ENCODE results near the gene SLC29A3.

SLC29A3 gene

DNA sequence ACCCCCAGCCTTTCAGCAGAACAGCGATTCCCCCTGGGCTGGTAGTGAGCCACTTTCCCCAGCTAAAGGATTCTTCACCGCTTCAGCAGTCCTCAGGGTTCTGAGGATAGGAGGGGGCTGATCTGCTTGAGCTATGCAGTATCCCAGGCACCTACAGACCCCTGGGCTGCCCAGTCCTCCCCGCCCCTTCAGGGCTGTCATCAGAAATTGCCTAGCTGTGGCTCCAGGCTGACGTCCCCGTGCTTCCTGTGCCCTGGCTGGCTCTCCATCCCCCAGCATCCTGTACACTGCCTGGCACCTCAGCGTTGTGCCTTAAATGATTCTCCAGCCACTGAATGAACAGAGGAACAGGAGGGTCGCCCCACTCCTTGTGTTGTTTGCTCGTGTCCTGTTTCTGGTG is 39.2 kb downstream of the SLC29A3 start:
- TF ChIP-seq, protein P1, sequence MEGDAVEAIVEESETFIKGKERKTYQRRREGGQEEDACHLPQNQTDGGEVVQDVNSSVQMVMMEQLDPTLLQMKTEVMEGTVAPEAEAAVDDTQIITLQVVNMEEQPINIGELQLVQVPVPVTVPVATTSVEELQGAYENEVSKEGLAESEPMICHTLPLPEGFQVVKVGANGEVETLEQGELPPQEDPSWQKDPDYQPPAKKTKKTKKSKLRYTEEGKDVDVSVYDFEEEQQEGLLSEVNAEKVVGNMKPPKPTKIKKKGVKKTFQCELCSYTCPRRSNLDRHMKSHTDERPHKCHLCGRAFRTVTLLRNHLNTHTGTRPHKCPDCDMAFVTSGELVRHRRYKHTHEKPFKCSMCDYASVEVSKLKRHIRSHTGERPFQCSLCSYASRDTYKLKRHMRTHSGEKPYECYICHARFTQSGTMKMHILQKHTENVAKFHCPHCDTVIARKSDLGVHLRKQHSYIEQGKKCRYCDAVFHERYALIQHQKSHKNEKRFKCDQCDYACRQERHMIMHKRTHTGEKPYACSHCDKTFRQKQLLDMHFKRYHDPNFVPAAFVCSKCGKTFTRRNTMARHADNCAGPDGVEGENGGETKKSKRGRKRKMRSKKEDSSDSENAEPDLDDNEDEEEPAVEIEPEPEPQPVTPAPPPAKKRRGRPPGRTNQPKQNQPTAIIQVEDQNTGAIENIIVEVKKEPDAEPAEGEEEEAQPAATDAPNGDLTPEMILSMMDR (IDR thresholded peaks at IDR 0.05) = no peak

DNA sequence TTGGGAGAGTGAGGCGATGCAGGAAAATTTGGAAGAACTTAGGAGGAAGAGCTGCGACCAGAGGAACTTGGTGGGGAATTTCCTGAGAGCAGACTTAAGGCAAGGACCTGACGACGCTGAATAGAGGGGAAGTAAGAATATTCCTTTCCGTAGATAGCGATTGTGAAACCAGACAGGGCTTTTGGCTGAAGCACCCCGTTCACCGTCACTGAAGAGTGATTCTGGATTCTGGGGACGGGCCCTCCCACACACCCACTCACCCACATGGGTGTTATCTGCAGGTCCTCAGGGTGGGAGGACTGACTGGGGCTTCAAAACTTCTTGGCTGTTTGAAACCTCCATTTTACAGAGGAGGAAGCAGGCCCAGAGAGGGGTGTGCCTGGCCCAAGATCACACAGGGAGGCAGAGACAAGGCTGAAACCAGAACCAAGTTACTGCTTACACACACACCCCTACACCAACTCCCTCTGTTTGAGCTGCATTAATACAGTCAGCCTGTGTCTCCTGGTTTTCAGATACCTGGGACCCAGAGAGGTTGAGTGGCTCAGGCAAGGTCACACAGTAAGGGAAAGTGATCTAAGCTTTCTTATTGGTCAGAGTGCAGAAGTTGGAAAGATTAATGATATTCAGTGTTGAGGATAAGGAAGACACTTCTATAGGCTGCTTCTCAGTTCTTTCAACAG is 40.4 kb downstream of the SLC29A3 start:
- TF ChIP-seq, protein P1 (IDR thresholded peaks at IDR 0.05) = no peak

DNA sequence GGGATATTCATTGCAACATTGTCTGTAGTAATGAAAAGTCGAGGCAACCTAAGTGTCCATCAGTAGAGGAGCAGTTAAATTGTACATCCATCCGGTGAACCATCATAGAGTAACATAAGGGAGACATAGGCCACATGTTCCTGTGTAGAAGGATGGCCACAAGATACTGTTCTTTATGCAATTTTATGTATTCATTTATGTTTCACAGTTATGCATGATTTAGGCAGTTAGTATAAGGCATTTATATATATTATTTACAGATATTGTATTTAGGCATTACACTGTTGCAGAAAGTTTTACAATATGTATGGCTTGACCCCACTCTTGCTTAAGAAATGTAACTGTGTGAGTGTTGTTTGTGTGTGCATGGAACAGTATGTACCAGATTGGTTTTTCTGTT is 41.7 kb downstream of the SLC29A3 start:
- TF ChIP-seq, protein P1 (IDR thresholded peaks at IDR 0.05) = no peak

DNA sequence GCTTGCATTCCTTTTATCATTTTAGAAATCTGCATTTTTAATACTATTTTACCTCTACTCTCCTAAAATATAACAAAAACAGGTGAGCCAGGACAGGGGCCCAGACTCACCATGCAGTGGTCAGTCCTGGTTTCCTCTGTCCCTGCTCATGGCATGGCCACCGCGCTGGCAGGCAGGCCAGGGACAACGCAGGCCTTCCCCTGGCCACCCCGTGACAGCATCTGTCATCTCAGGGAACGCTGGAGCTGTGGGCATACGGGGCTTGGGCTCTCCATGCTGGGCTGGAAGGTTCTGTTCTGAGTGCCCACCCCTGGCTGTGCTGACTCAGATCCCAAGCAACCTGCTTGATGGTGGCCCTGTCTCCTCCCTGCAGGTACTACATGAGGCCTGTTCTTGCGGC is 42.5 kb downstream of the SLC29A3 start:
- TF ChIP-seq, protein P1 (IDR thresholded peaks at IDR 0.05) = no peak

DNA sequence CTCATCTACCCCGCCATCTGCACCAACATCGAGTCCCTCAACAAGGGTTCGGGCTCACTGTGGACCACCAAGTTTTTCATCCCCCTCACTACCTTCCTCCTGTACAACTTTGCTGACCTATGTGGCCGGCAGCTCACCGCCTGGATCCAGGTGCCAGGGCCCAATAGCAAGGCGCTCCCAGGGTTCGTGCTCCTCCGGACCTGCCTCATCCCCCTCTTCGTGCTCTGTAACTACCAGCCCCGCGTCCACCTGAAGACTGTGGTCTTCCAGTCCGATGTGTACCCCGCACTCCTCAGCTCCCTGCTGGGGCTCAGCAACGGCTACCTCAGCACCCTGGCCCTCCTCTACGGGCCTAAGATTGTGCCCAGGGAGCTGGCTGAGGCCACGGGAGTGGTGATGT is 43.1 kb downstream of the SLC29A3 start:
- TF ChIP-seq, protein P1 (IDR thresholded peaks at IDR 0.05) = no peak

DNA sequence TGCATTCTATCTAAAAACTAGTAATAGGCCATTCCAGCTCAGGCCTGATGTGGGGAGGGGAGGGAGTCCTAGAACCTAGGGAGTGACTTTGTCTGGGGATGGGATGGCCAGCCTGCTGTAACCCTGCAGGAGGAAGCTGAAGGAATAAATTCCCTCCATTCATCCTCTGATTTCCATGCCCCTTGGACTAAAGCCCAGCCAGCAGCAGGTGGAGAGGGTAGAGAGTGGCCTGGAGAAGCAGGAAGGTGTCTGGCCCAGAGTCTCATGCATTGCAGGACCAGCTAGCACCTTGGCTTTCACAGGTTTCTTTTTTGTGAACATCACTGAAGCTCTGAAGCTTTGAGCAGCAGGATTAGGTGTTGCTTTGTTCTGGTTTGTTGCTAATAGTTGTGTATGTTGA is 44.9 kb downstream of the SLC29A3 start:
- TF ChIP-seq, protein P1 (IDR thresholded peaks at IDR 0.05) = no peak

DNA sequence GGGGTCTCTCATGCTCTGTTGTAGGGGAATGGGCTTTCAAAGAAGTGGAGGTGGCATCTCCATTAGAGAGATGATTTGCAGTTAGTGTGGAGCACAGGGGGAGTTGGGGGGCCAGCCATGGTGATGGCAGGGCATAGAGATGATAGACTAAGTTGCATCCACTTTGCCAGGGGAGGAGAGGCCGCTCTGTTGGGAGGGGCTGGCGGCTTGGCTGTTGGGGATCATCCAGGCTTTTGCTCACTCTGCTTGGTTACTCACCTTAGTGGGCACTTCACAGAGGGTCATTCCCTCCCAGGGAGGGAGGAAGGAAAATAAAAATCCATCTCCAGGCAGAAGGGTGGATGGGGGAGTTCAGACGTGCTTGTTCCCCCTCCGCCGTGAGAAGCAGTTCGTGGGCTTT is 46.3 kb downstream of the SLC29A3 start:
- TF ChIP-seq, protein P1 (IDR thresholded peaks at IDR 0.05) = no peak

DNA sequence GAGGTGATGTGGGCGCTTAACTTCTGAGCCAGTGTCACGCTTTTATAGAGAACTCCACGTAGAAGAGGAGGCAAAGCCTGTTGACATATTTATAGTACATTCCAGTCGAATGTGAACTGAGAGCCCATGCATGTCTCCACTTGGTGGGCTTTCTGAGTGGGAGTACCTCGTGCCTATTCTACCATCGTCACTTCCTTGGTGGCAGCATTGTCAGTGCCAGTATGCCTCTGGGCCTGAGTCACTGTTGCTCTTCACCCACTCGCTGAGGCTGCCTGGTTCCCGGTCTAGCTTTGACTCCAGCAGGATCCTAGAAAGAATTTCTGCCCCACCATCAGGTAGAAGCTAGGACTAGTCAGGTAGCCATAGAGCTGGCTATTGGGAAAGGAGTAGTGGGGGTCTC is 47.6 kb downstream of the SLC29A3 start:
- TF ChIP-seq, protein P1 (IDR thresholded peaks at IDR 0.05) = no peak
